Mesothelial cell of epicardium (in vitro differentiated cells): Measurements from ENCODE around the gene ORM2. TPM values are rescaled to one million over a fixed set of nuclear protein-coding genes. Genes with fewer than 3 reads are reported as not detected.
A peak's percentile ranks its signal among the peaks of the same experiment; 100 is the strongest.

Experiments
- DNase-seq, 2 experiments: peaks; one replicate each; pipeline ENCODE4 v3.0.0; 2021; ENCODE audit warnings: low spot score in 2 of 2; ENCODE audit not compliant: unreplicated experiment in 2 of 2
- H3K27ac Mint-ChIP-seq: 2 replicates; pipeline ENCODE4 v1.8.0; 2021; ENCODE audit warnings: mixed read lengths
- H3K27me3 Mint-ChIP-seq: 2 replicates; pipeline ENCODE4 v1.8.0; 2021; ENCODE audit warnings: low read depth, mixed read lengths
- H3K36me3 Mint-ChIP-seq: 2 replicates; pipeline ENCODE4 v1.8.0; 2021; ENCODE audit warnings: mixed read lengths
- H3K4me1 Mint-ChIP-seq: 2 replicates; pipeline ENCODE4 v1.8.0; 2021; ENCODE audit warnings: mixed read lengths
- H3K4me3 Mint-ChIP-seq: 2 replicates; pipeline ENCODE4 v1.8.0; 2021; ENCODE audit warnings: mild to moderate bottlenecking, moderate library complexity, mixed read lengths
- H3K9me3 Mint-ChIP-seq: 2 replicates; pipeline ENCODE4 v1.8.0; 2021; ENCODE audit warnings: mixed read lengths
- CTCF ChIP-seq: fragments of 200-600 bp; sonication (generic); IDR thresholded peaks from one replicate; pipeline ENCODE4 v1.5.0; 2021; ENCODE audit warnings: antibody characterized with exemption; ENCODE audit not compliant: unreplicated experiment
- total RNA-seq: library from RNA; stranded (reverse); gene quantifications from 3 replicates; pipeline ENCODE4 v1.2.1, GENCODE V29; 2021

Gene ORM2
- total RNA-seq, 1 donor from 2014 or later = not detected

GRCh38 chr9:114299286-114300152 is 30.1 kb upstream of the ORM2 start:
- Mint-ChIP-seq H3K9me3 (peaks cover 15% of the 10 kb centered on the region), H3K27me3 (no peaks in the 10 kb centered on the region), H3K4me1 (no peaks in the 10 kb centered on the region), H3K27ac (no peak overlapping the region), H3K4me3 (no peak overlapping the region), H3K36me3 (peaks cover 59% of the 10 kb centered on the region)
- no peak for TF ChIP-seq CTCF
- DNase-seq = peak in 1 of 2 experiments; percentile 31

GRCh38 chr9:114300153-114300845 is 29.4 kb upstream of the ORM2 start:
- Mint-ChIP-seq H3K27me3 (no peaks in the 10 kb centered on the region), H3K27ac (no peak overlapping the region), H3K9me3 (peaks cover 7% of the 10 kb centered on the region), H3K4me3 (no peak overlapping the region), H3K4me1 (no peaks in the 10 kb centered on the region), H3K36me3 (peaks cover 51% of the 10 kb centered on the region)
- TF ChIP-seq CTCF = no peak
- DNase-seq = peak in 1 of 2 experiments; percentile 25

- Mint-ChIP-seq H3K4me1 (peaks cover 4% of the 10 kb centered on the region), H3K36me3 (peaks cover 43% of the 10 kb centered on the region), H3K27me3 (no peaks in the 10 kb centered on the region), H3K9me3 (peaks cover under 1% of the 10 kb centered on the region), H3K4me3 (no peak overlapping the region), H3K27ac (no peak overlapping the region)
- peak in 1 of 2 experiments; percentile 33 for DNase-seq
- no peak for TF ChIP-seq CTCF
These were observed 28.5 kb upstream of the ORM2 start for GRCh38 chr9:114300846-114301797.

- DNase-seq = peak in 1 of 2 experiments; percentile 11
- no peak overlapping the region for H3K4me3 Mint-ChIP-seq
- peaks cover 35% of the 10 kb centered on the region for H3K36me3 Mint-ChIP-seq
- H3K9me3 Mint-ChIP-seq = no peaks in the 10 kb centered on the region
- peaks cover 4% of the 10 kb centered on the region for H3K4me1 Mint-ChIP-seq
- no peaks in the 10 kb centered on the region for H3K27me3 Mint-ChIP-seq
- no peak for TF ChIP-seq CTCF
- H3K27ac Mint-ChIP-seq = no peak overlapping the region
These were observed 27.7 kb upstream of the ORM2 start for GRCh38 chr9:114301798-114302565.

- Mint-ChIP-seq H3K9me3 (no peaks in the 10 kb centered on the region), H3K4me3 (no peak overlapping the region), H3K27ac (no peak overlapping the region), H3K36me3 (peaks cover 32% of the 10 kb centered on the region), H3K4me1 (peaks cover 4% of the 10 kb centered on the region), H3K27me3 (no peaks in the 10 kb centered on the region)
- DNase-seq = no peak
- TF ChIP-seq CTCF = no peak
These were observed 26.9 kb upstream of the ORM2 start for GRCh38 chr9:114302727-114303126.
